ENCODE results near the gene TXNDC15. TPM values are rescaled to one million over a fixed set of nuclear protein-coding genes. Genes with fewer than 3 reads are reported as not detected.

TXNDC15 gene
- total and polyA plus RNA-seq, 2 of the 13 experiments (the other 11 are each of a cell fraction or from before 2014, with no cell fraction given) = 22.2 to 49.9 TPM

DNA sequence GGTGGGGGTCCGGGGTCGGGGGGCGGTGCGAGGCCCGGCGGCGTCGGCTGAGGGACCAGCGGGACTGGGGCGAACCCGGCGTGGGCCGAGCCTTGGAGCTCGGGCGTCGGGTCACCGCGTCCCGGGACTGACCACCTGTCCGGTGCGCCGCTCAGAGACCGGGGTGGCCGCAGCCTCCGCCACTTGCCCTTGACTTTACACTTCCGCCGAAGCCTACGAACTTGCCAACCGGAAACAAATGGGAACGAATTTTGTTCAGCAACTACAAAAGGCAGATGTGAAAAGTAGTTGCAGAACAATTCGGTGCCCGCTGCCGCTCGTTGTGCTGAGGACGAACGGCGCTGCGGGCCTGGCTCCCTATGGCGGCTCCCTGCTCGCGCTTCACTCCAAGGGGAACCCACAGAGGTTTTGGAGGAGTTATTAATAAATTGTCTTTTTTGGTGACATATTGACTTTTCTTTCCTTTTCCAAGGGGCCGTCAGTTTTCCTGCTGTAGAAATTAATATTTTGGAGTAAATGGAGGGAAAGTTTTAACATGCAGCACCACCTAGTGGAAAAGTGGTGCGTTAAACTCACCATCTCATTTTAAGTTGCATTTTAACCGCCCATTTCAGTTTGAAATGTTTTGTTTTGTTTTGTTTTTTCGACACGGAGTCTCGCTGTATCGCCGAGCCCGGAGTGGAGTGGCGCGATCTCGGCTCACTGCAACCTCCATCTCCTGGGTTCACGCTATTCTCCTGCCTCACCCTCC lies 31.2 kb downstream of the TXNDC15 start (continued):
- TF ChIP-seq, protein P1, sequence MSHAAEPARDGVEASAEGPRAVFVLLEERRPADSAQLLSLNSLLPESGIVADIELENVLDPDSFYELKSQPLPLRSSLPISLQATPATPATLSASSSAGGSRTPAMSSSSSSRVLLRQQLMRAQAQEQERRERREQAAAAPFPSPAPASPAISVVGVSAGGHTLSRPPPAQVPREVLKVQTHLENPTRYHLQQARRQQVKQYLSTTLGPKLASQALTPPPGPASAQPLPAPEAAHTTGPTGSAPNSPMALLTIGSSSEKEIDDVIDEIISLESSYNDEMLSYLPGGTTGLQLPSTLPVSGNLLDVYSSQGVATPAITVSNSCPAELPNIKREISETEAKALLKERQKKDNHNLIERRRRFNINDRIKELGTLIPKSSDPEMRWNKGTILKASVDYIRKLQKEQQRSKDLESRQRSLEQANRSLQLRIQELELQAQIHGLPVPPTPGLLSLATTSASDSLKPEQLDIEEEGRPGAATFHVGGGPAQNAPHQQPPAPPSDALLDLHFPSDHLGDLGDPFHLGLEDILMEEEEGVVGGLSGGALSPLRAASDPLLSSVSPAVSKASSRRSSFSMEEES (CRISPR knock-in tag; IDR thresholded peaks at IDR 0.05) = peak; percentile 0; the same call in 1 of the 2 replicates
- TF ChIP-seq ZBTB38 (CRISPR knock-in tag; IDR thresholded peaks at IDR 0.05) (no peak), TAF1 (CRISPR knock-in tag; IDR thresholded peaks at IDR 0.05) (peak; percentile 61), NKX3-1 (CRISPR knock-in tag; IDR thresholded peaks at IDR 0.05) (0 out of 2 replicates have a peak, but pooled peaks have one; percentile 15), MAZ (IDR thresholded peaks at IDR 0.05; ENCODE audit: borderline replicate concordance, low read depth, low read length) (no peak), MAZ (CRISPR knock-in tag; IDR thresholded peaks at IDR 0.05; ENCODE audit: low read depth) (no peak), CCAR2 (optimal IDR thresholded peaks at IDR 0.05; ENCODE audit: low read depth, low read length) (no peak), ETV6 (CRISPR knock-in tag; conservative IDR thresholded peaks at IDR 0.05) (no peak), SALL1 (CRISPR knock-in tag; IDR thresholded peaks at IDR 0.05) (no peak), GATAD1 (CRISPR knock-in tag; IDR thresholded peaks at IDR 0.05) (peak; percentile 27; the same call in 1 of the 2 replicates), TCF7L2 (IDR thresholded peaks at IDR 0.05; ENCODE audit: low read depth, low read length) (no peak), ZNF350 (CRISPR knock-in tag; IDR thresholded peaks at IDR 0.05; ENCODE audit: borderline replicate concordance, low read depth) (no peak), GATAD2A (CRISPR knock-in tag; IDR thresholded peaks at IDR 0.05) (no peak), NFE2 (CRISPR knock-in tag; IDR thresholded peaks at IDR 0.05) (no peak), ZNF839 (CRISPR knock-in tag; IDR thresholded peaks at IDR 0.05; ENCODE audit: borderline replicate concordance) (no peak), CENPX (CRISPR knock-in tag; IDR thresholded peaks at IDR 0.05) (no peak), ISX (CRISPR knock-in tag; conservative IDR thresholded peaks at IDR 0.05) (0 out of 2 replicates have a peak, but pooled peaks have one; percentile 79), ZNF607 (CRISPR knock-in tag; IDR thresholded peaks at IDR 0.05; ENCODE audit: borderline replicate concordance) (no peak; the same call in 1 of the 2 replicates), SMYD3 (CRISPR knock-in tag; IDR thresholded peaks at IDR 0.05) (0 out of 2 replicates have a peak, but pooled peaks have one; percentile 39), SRSF1 (optimal IDR thresholded peaks at IDR 0.05; ENCODE audit: low read depth, low read length) (no peak), ZNF674 (CRISPR knock-in tag; IDR thresholded peaks at IDR 0.05; ENCODE audit: low read depth) (no peak), ZBTB3 (CRISPR knock-in tag; IDR thresholded peaks at IDR 0.05; ENCODE audit: borderline replicate concordance, low read depth) (no peak)
- TF ChIP-seq, protein P2, sequence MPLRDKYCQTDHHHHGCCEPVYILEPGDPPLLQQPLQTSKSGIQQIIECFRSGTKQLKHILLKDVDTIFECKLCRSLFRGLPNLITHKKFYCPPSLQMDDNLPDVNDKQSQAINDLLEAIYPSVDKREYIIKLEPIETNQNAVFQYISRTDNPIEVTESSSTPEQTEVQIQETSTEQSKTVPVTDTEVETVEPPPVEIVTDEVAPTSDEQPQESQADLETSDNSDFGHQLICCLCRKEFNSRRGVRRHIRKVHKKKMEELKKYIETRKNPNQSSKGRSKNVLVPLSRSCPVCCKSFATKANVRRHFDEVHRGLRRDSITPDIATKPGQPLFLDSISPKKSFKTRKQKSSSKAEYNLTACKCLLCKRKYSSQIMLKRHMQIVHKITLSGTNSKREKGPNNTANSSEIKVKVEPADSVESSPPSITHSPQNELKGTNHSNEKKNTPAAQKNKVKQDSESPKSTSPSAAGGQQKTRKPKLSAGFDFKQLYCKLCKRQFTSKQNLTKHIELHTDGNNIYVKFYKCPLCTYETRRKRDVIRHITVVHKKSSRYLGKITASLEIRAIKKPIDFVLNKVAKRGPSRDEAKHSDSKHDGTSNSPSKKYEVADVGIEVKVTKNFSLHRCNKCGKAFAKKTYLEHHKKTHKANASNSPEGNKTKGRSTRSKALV (CRISPR knock-in tag; IDR thresholded peaks at IDR 0.05) = peak; percentile 46; the same call in 1 of the 2 replicates
- TF ChIP-seq, protein P3, sequence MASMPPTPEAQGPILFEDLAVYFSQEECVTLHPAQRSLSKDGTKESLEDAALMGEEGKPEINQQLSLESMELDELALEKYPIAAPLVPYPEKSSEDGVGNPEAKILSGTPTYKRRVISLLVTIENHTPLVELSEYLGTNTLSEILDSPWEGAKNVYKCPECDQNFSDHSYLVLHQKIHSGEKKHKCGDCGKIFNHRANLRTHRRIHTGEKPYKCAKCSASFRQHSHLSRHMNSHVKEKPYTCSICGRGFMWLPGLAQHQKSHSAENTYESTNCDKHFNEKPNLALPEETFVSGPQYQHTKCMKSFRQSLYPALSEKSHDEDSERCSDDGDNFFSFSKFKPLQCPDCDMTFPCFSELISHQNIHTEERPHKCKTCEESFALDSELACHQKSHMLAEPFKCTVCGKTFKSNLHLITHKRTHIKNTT (CRISPR knock-in tag; IDR thresholded peaks at IDR 0.05) = no peak
- TF ChIP-seq, protein P4, sequence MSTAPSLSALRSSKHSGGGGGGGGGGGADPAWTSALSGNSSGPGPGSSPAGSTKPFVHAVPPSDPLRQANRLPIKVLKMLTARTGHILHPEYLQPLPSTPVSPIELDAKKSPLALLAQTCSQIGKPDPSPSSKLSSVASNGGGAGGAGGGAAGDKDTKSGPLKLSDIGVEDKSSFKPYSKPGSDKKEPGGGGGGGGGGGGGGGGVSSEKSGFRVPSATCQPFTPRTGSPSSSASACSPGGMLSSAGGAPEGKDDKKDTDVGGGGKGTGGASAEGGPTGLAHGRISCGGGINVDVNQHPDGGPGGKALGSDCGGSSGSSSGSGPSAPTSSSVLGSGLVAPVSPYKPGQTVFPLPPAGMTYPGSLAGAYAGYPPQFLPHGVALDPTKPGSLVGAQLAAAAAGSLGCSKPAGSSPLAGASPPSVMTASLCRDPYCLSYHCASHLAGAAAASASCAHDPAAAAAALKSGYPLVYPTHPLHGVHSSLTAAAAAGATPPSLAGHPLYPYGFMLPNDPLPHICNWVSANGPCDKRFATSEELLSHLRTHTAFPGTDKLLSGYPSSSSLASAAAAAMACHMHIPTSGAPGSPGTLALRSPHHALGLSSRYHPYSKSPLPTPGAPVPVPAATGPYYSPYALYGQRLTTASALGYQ (CRISPR knock-in tag; IDR thresholded peaks at IDR 0.05) = 0 out of 2 replicates have a peak, but pooled peaks have one; percentile 12

Measured in HepG2 (cell line).